H9 (cell line): Measurements from ENCODE around the gene CCT2. TPM values are rescaled to one million over a fixed set of nuclear protein-coding genes. Genes with fewer than 3 reads are reported as not detected.

ENCODE experiments used
- DNase-seq: peaks from one replicate; pipeline ENCODE4 v3.0.0-alpha.2; 2017
- H2AFZ ChIP-seq: one replicate; pipeline ENCODE4 v1.6.1; 2013; ENCODE audit warnings: mild to moderate bottlenecking, low read length, control low read depth, moderate library complexity
- H2AK5ac ChIP-seq: 2 replicates; pipeline ENCODE4 v1.6.1; 2013; ENCODE audit warnings: low read length, control low read depth, mixed read lengths; ENCODE audit not compliant: insufficient read length
- H2BK120ac ChIP-seq: one replicate; pipeline ENCODE4 v1.6.1; 2013; ENCODE audit warnings: low read depth, mild to moderate bottlenecking, low read length, control low read depth, inconsistent platforms; ENCODE audit not compliant: poor library complexity, severe bottlenecking
- H2BK12ac ChIP-seq: 2 replicates; pipeline ENCODE4 v1.6.1; 2013; ENCODE audit warnings: low read length, control low read depth, mixed read lengths, low read depth; ENCODE audit not compliant: insufficient read length
- H2BK15ac ChIP-seq: 2 replicates; pipeline ENCODE4 v1.6.1; 2013; ENCODE audit warnings: low read depth, low read length, control low read depth
- H2BK20ac ChIP-seq: one replicate; pipeline ENCODE4 v1.6.1; 2013; ENCODE audit warnings: low read depth, mild to moderate bottlenecking, low read length, control low read depth, inconsistent platforms; ENCODE audit not compliant: poor library complexity, severe bottlenecking
- H2BK5ac ChIP-seq: 2 replicates; pipeline ENCODE4 v1.6.1; 2013; ENCODE audit warnings: low read length, control low read depth, mixed read lengths; ENCODE audit not compliant: insufficient read length
- H3K14ac ChIP-seq: 2 replicates; pipeline ENCODE4 v1.6.1; 2013; ENCODE audit warnings: low read length, control low read depth; ENCODE audit not compliant: insufficient read depth
- H3K18ac ChIP-seq: 2 replicates; pipeline ENCODE4 v1.6.1; 2013; ENCODE audit warnings: low read depth, mild to moderate bottlenecking, mixed read lengths, low read length, control low read depth; ENCODE audit not compliant: insufficient read length
- H3K23ac ChIP-seq: 2 replicates; pipeline ENCODE4 v1.6.1; 2013; ENCODE audit warnings: low read length, control low read depth, mixed read lengths, low read depth; ENCODE audit not compliant: insufficient read length
- H3K23me2 ChIP-seq: 2 replicates; pipeline ENCODE4 v1.6.1; 2013; ENCODE audit warnings: low read depth, mild to moderate bottlenecking, mixed read lengths, low read length, control low read depth; ENCODE audit not compliant: insufficient read length, poor library complexity, severe bottlenecking
- H3K27ac ChIP-seq: 2 replicates; pipeline ENCODE4 v1.5.1; 2013; ENCODE audit warnings: low read length, control low read depth, mixed read lengths, low read depth; ENCODE audit not compliant: insufficient read length
- H3K27me3 ChIP-seq: 2 replicates; pipeline ENCODE4 v1.6.1; 2013; ENCODE audit warnings: low read length, control low read depth, inconsistent platforms; ENCODE audit not compliant: insufficient read depth
- H3K4ac ChIP-seq: 2 replicates; pipeline ENCODE4 v1.6.1; 2013; ENCODE audit warnings: low read depth, mild to moderate bottlenecking, control low read depth, inconsistent platforms, low read length, moderate library complexity
- H3K4me1 ChIP-seq: 2 replicates; pipeline ENCODE4 v1.6.1; 2013; ENCODE audit warnings: low read length, control low read depth, inconsistent platforms; ENCODE audit not compliant: insufficient read depth
- H3K4me2 ChIP-seq: 2 replicates; pipeline ENCODE4 v1.6.1; 2013; ENCODE audit warnings: low read length, control low read depth, mixed read lengths; ENCODE audit not compliant: insufficient read length, insufficient read depth
- H3K56ac ChIP-seq: 2 replicates; pipeline ENCODE4 v1.6.1; 2013; ENCODE audit warnings: low read depth, mild to moderate bottlenecking, mixed read lengths, low read length, control low read depth; ENCODE audit not compliant: insufficient read length
- H3K79me1 ChIP-seq: 2 replicates; pipeline ENCODE4 v1.6.1; 2013; ENCODE audit warnings: low read depth, mild to moderate bottlenecking, moderate library complexity, low read length, control low read depth, inconsistent platforms; ENCODE audit not compliant: insufficient read depth, poor library complexity, severe bottlenecking
- H3K79me2 ChIP-seq: 2 replicates; pipeline ENCODE4 v1.6.1; 2013; ENCODE audit warnings: low read length, control low read depth, inconsistent platforms; ENCODE audit not compliant: insufficient read depth
- H3K9ac ChIP-seq: 2 replicates; pipeline ENCODE4 v1.6.1; 2013; ENCODE audit warnings: low read length, control low read depth, mixed read lengths; ENCODE audit not compliant: insufficient read length; ENCODE audit errors: extremely low read depth
- H3K9me3 ChIP-seq: one replicate; pipeline ENCODE4 v1.6.1; 2013; ENCODE audit warnings: low read depth, low read length, inconsistent platforms; ENCODE audit not compliant: control insufficient read depth
- H3T11ph ChIP-seq: one replicate; pipeline ENCODE4 v1.6.1; 2013; ENCODE audit warnings: mild to moderate bottlenecking, low read length, control low read depth, inconsistent platforms
- H4K20me1 ChIP-seq: one replicate; pipeline ENCODE4 v1.6.1; 2013; ENCODE audit not compliant: control insufficient read depth, insufficient read length, insufficient read depth
- H4K5ac ChIP-seq: 2 replicates; pipeline ENCODE4 v1.6.1; 2013; ENCODE audit warnings: low read depth, mild to moderate bottlenecking, mixed read lengths, low read length, control low read depth; ENCODE audit not compliant: insufficient read length
- H4K8ac ChIP-seq: replicated peaks from 2 replicates; pipeline ENCODE4 v1.6.1; 2013; ENCODE audit warnings: low read length, control low read depth, mixed read lengths, low read depth; ENCODE audit not compliant: insufficient read length
- H4K91ac ChIP-seq: 2 replicates; pipeline ENCODE4 v1.6.1; 2013; ENCODE audit warnings: low read depth, mild to moderate bottlenecking, moderate library complexity, mixed read lengths, low read length, control low read depth; ENCODE audit not compliant: insufficient read length
- H3K27ac Mint-ChIP-seq, 3 experiments: 2 replicates in 2 of 3; 3 replicates in 1 of 3; pipeline ENCODE4 v1.8.0; 2020 to 2021; ENCODE audit warnings: mixed read lengths in 3 of 3, mild to moderate bottlenecking in 1 of 3, moderate library complexity in 1 of 3
- H3K27me3 Mint-ChIP-seq: 2 replicates; pipeline ENCODE4 v1.8.0; 2021; ENCODE audit warnings: low read depth, mild to moderate bottlenecking, moderate library complexity, mixed read lengths
- H3K36me3 Mint-ChIP-seq, 3 experiments: 2 replicates in 2 of 3; 3 replicates in 1 of 3; pipeline ENCODE4 v1.8.0; 2020 to 2021; ENCODE audit warnings: low read depth in 3 of 3, mixed read lengths in 3 of 3; ENCODE audit not compliant: insufficient read depth in 1 of 3
- H3K4me1 Mint-ChIP-seq, 2 experiments: 2 replicates each; pipeline ENCODE4 v1.8.0; 2020; ENCODE audit warnings: mixed read lengths in 2 of 2
- H3K4me3 Mint-ChIP-seq, 2 experiments: 2 replicates in 1 of 2; 3 replicates in 1 of 2; pipeline ENCODE4 v1.8.0; 2020 to 2021; ENCODE audit warnings: mild to moderate bottlenecking in 2 of 2, mixed read lengths in 2 of 2, moderate library complexity in 1 of 2
- H3K9me3 Mint-ChIP-seq, 2 experiments: 2 replicates in 1 of 2; 3 replicates in 1 of 2; pipeline ENCODE4 v1.8.0; 2020; ENCODE audit warnings: mild to moderate bottlenecking in 2 of 2, mixed read lengths in 2 of 2, moderate library complexity in 1 of 2
- WGBS: extraction: QIAGEN DNeasy Blood & Tissue Kit; methylation state at CpG from one replicate; pipeline ENCODE4 v1.1.7; 2013; ENCODE audit warnings: missing lambda C conversion rate, low lambda C conversion rate, mixed read lengths; ENCODE audit not compliant: insufficient read length; ENCODE audit errors: extremely low coverage; 5-methylcytosine and 5-hydroxymethylcytosine counted together
- total RNA-seq: library from RNA; stranded (reverse); gene quantifications from 2 replicates; pipeline ENCODE4 v1.2.1, GENCODE V29; 2021
- TF ChIP-seq, protein P1 (sequence below): fragments of 200-600 bp; sonication (generic); conservative IDR thresholded peaks from 3 replicates; pipeline ENCODE4 v1.8.0; 2021; ENCODE audit warnings: antibody characterized with exemption, mild to moderate bottlenecking

The CCT2 gene
- total RNA-seq, 1 experiment from 2014 or later: 405 TPM

DNA sequence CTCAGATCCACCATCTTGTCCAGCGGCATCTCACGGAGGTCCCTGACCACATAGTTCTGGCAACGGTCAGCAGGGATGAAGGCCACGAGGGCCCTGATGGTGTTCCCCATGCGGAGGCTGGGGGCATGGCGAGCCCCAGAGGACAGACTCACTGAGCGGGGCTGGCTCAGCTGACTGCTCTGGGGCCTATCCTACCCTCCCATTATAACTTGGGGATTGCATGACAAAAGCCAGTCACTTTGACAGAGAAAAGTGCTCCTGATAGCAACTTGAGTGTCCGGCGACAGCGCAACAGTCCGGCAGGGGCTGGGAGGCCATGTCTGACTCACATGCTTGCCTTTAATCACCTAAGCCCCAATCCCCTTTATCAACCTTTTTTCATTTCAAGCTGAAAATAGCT lies 25.5 kb downstream of the CCT2 start, which contains the start of gene LRRC10:
Gene LRRC10, minus strand, starts transcription at position 179 of the 400 bp plus-strand sequence. Its CDS starts 69 bp downstream, at position 110.
- no peak within 1 kb of the TSS for H2AK5ac ChIP-seq
- H3K4me1 ChIP-seq: no peaks in the 10 kb centered on the region
- H3K9me3 ChIP-seq: no peaks in the 10 kb centered on the region
- Mint-ChIP-seq H3K27ac (no peak within 1 kb of the TSS), H3K4me3 (no peak within 1 kb of the TSS), H3K9me3 (no peaks in the 10 kb centered on the region), H3K4me1 (peaks cover 3% of the 10 kb centered on the region in 2 experiments; a peak in 2 of 4 replicates), H3K27me3 (no peaks in the 10 kb centered on the region; the same call in 1 of the 2 replicates), H3K36me3 (no peaks in the 10 kb centered on the region)
- H4K20me1 ChIP-seq: no peaks in the 10 kb centered on the region
- H4K8ac ChIP-seq: no peak within 1 kb of the TSS
- no peaks in the 10 kb centered on the region for H3K27me3 ChIP-seq
- no peak within 1 kb of the TSS for H3T11ph ChIP-seq
- no peak within 1 kb of the TSS for H2BK5ac ChIP-seq
- H4K5ac ChIP-seq: no peak within 1 kb of the TSS
- H2BK120ac ChIP-seq: no peak within 1 kb of the TSS
- DNase-seq: no peak
- H3K18ac ChIP-seq: no peak within 1 kb of the TSS
- H3K23me2 ChIP-seq: no peaks in the 10 kb centered on the region
- H2BK20ac ChIP-seq: no peak within 1 kb of the TSS
- no peak within 1 kb of the TSS for H3K56ac ChIP-seq
- H3K9ac ChIP-seq: no peak within 1 kb of the TSS
- TF ChIP-seq, protein P1, sequence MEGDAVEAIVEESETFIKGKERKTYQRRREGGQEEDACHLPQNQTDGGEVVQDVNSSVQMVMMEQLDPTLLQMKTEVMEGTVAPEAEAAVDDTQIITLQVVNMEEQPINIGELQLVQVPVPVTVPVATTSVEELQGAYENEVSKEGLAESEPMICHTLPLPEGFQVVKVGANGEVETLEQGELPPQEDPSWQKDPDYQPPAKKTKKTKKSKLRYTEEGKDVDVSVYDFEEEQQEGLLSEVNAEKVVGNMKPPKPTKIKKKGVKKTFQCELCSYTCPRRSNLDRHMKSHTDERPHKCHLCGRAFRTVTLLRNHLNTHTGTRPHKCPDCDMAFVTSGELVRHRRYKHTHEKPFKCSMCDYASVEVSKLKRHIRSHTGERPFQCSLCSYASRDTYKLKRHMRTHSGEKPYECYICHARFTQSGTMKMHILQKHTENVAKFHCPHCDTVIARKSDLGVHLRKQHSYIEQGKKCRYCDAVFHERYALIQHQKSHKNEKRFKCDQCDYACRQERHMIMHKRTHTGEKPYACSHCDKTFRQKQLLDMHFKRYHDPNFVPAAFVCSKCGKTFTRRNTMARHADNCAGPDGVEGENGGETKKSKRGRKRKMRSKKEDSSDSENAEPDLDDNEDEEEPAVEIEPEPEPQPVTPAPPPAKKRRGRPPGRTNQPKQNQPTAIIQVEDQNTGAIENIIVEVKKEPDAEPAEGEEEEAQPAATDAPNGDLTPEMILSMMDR: no peak
- H2AFZ ChIP-seq: no peak within 1 kb of the TSS
- H3K14ac ChIP-seq: no peak within 1 kb of the TSS
- no peak within 1 kb of the TSS for H2BK15ac ChIP-seq
- no peaks in the 10 kb centered on the region for H3K79me2 ChIP-seq
- H3K27ac ChIP-seq: no peak within 1 kb of the TSS
- H3K4ac ChIP-seq: no peak within 1 kb of the TSS
- H3K4me2 ChIP-seq: no peak within 1 kb of the TSS
- no peak within 1 kb of the TSS for H2BK12ac ChIP-seq
- H3K79me1 ChIP-seq: no peaks in the 10 kb centered on the region
- WGBS: no CpG with 5 or more reads among the region's 11 CpGs
- no peak within 1 kb of the TSS for H3K23ac ChIP-seq
- no peak within 1 kb of the TSS for H4K91ac ChIP-seq
